HG03060 (cell line): ENCODE data around the gene GDE1.

ENCODE experiments used
- ATAC-seq: cut with Tn5 transposase; IDR thresholded peaks from one replicate; pipeline ENCODE4 v1.9.1; 2021; ENCODE audit warnings: low read depth, moderate number of reproducible peaks; ENCODE audit not compliant: unreplicated experiment

GDE1 gene

GRCh38 chr16:19524616-19525384, 2.9 kb upstream of the GDE1 start:
- ATAC-seq = no peak

- ATAC-seq = no peak
Observed at GRCh38 chr16:19524356-19524615, 2.4 kb upstream of the GDE1 start.

GRCh38 chr16:19523559-19524355, 1.9 kb upstream of the GDE1 start, which contains the start of gene CCP110:
CCP110 (plus strand) TSS chr16:19523942; CDS start chr16:19527882, 3,940 bp downstream.
- ATAC-seq = peak; percentile 47

- ATAC-seq = no peak
Observed at GRCh38 chr16:19523184-19523558, 1.3 kb upstream of the GDE1 start.

GRCh38 chr16:19522760-19523159, 862 bp upstream of the GDE1 start:
- no peak for ATAC-seq

- ATAC-seq = no peak
Observed at GRCh38 chr16:19522397-19522732, 467 bp upstream of the GDE1 start.

- no peak for ATAC-seq
Observed at GRCh38 chr16:19520861-19521331, 1.0 kb downstream of the GDE1 start.

GRCh38 chr16:19518388-19518787, 3.5 kb downstream of the GDE1 start:
- ATAC-seq = no peak

GRCh38 chr16:19517424-19518089, 4.3 kb downstream of the GDE1 start:
- no peak for ATAC-seq

GRCh38 chr16:19515757-19516156, 6.1 kb downstream of the GDE1 start:
- no peak for ATAC-seq

GRCh38 chr16:19513377-19514053, 8.4 kb downstream of the GDE1 start:
- no peak for ATAC-seq

- no peak for ATAC-seq
Observed at GRCh38 chr16:19512297-19512696, 9.6 kb downstream of the GDE1 start.

- no peak for ATAC-seq
Observed at GRCh38 chr16:19507867-19508266, 14.0 kb downstream of the GDE1 start.

GRCh38 chr16:19506965-19507364, 14.9 kb downstream of the GDE1 start:
- ATAC-seq = no peak

GRCh38 chr16:19505600-19506303, 16.1 kb downstream of the GDE1 start:
- ATAC-seq = no peak

- ATAC-seq = no peak
Observed at GRCh38 chr16:19503461-19504075, 18.3 kb downstream of the GDE1 start.

GRCh38 chr16:19502395-19503131, 19.3 kb downstream of the GDE1 start:
- no peak for ATAC-seq

- no peak for ATAC-seq
Observed at GRCh38 chr16:19499481-19499880, 22.4 kb downstream of the GDE1 start.

- ATAC-seq = no peak
Observed at GRCh38 chr16:19499006-19499405, 22.9 kb downstream of the GDE1 start.
